ENCODE measurements around the gene PIK3R6.

- no peak for TF ChIP-seq EZH2 (IDR thresholded peaks at IDR 0.05; ENCODE audit: borderline replicate concordance, insufficient read depth, low read depth, low read length, poor library complexity, severe bottlenecking)
- TF ChIP-seq, protein P1, sequence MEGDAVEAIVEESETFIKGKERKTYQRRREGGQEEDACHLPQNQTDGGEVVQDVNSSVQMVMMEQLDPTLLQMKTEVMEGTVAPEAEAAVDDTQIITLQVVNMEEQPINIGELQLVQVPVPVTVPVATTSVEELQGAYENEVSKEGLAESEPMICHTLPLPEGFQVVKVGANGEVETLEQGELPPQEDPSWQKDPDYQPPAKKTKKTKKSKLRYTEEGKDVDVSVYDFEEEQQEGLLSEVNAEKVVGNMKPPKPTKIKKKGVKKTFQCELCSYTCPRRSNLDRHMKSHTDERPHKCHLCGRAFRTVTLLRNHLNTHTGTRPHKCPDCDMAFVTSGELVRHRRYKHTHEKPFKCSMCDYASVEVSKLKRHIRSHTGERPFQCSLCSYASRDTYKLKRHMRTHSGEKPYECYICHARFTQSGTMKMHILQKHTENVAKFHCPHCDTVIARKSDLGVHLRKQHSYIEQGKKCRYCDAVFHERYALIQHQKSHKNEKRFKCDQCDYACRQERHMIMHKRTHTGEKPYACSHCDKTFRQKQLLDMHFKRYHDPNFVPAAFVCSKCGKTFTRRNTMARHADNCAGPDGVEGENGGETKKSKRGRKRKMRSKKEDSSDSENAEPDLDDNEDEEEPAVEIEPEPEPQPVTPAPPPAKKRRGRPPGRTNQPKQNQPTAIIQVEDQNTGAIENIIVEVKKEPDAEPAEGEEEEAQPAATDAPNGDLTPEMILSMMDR (IDR thresholded peaks at IDR 0.05): no peak
Measured at GRCh38 chr17:8826808-8827435, 40.6 kb downstream of the PIK3R6 start.

Measured in B cell (primary cell).